GM12891 (cell line): ENCODE measurements around the gene MAD1L1.

Experiments used
- POLR2A ChIP-seq: IDR thresholded peaks from 2 replicates; pipeline ENCODE4 v1.6.1; 2011; ENCODE audit warnings: low read depth, low read length, control low read depth
- POLR2AphosphoS5 ChIP-seq: IDR thresholded peaks from 2 replicates; pipeline ENCODE4 v1.6.1; 2011; ENCODE audit warnings: low read depth, low read length, control low read depth
- TAF1 ChIP-seq: IDR thresholded peaks from 2 replicates; pipeline ENCODE4 v1.6.1; 2011; ENCODE audit warnings: low read depth, low read length, control low read depth

DNA sequence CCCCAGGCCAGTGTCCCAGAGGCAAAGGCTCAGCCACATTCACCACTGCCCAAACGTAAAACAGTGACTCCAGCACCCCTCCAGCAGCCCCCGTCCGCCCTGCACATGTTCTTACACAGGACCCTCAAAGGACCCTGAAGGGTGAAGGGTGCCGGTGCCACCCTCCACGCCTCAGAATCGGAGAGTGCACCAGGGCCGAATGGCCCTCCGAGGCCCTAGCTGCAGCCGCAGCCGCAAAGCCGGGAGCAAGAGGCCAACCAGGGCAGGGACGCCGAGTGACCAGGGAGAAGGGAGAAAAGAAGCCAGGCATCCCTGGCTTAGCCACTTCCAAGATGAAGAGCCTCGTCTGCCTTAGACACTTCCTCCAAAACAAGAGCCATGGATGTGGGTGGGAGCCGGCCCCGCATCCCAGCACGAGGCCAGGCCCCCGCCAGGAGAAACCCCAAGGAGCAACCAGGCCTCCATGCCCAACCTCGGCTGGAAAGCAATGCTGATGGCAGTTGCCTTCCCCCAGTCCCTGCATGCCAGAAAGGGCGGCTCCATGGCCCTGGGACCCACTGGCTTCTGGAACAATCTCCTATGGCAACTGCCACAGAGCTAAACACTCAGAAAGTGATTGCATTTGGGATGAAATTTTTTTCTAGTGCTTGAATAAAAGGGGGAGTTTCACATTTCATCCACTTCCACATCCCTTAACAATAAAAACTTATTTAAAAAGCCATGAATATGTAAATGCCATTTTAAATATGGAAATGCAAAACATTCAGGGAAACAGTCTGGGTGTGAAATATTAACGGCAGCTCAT, 92.3 kb downstream of the MAD1L1 start:
- TF ChIP-seq TAF1 (no peak), POLR2A (no peak), POLR2AphosphoS5 (no peak)
